Calu3 (cell line): ENCODE results near the gene MOCS1. TPM values are rescaled to one million over a fixed set of nuclear protein-coding genes. Genes with fewer than 3 reads are reported as not detected.

Source experiments
- BruUV-seq: library from RNA; stranded (reverse); fragments of 400-500 nt; replicated peaks from 2 replicates; lab custom pipeline; 2021; lab: Mats Ljungman, UMichigan
- CTCF ChIA-PET: fragments of 300-600 bp; sonication (Branson Sonifier 250); formaldehyde crosslinking; loops from one replicate; lab custom pipeline; 2022; ENCODE audit warnings: antibody characterized with exemption; lab: Charles Lee
- DNase-seq: peaks from one replicate; pipeline ENCODE4 v3.0.0; 2022
- H3K27ac Mint-ChIP-seq: one replicate; pipeline ENCODE4 v1.8.0; 2022; ENCODE audit warnings: mixed read lengths; ENCODE audit not compliant: unreplicated experiment
- H3K27me3 Mint-ChIP-seq: one replicate; pipeline ENCODE4 v1.8.0; 2022; ENCODE audit warnings: mixed read lengths; ENCODE audit not compliant: unreplicated experiment
- H3K36me3 Mint-ChIP-seq: one replicate; pipeline ENCODE4 v1.8.0; 2022; ENCODE audit warnings: mild to moderate bottlenecking, moderate library complexity, mixed read lengths; ENCODE audit not compliant: insufficient read depth, unreplicated experiment
- H3K4me1 Mint-ChIP-seq: one replicate; pipeline ENCODE4 v1.8.0; 2022; ENCODE audit warnings: mild to moderate bottlenecking, low read depth, mixed read lengths; ENCODE audit not compliant: unreplicated experiment
- H3K4me3 Mint-ChIP-seq: one replicate; pipeline ENCODE4 v1.8.0; 2022; ENCODE audit warnings: mild to moderate bottlenecking, low read depth, moderate library complexity, mixed read lengths; ENCODE audit not compliant: unreplicated experiment
- H3K9me3 Mint-ChIP-seq: one replicate; pipeline ENCODE4 v1.8.0; 2022; ENCODE audit warnings: low read depth, mixed read lengths; ENCODE audit not compliant: unreplicated experiment
- CTCF ChIP-seq: fragments of 200-600 bp; IDR thresholded peaks from one replicate; pipeline ENCODE4 v1.8.0; 2022; ENCODE audit warnings: antibody characterized with exemption; ENCODE audit not compliant: unreplicated experiment
- intact Hi-C: fragments of 100-400 bp; cut with micrococcal nuclease; formaldehyde crosslinking; loops from one replicate; pipeline ENCODE4 v1.10.0; 2022; ENCODE audit not compliant: unreplicated experiment
- total RNA-seq: library from RNA; stranded (reverse); gene quantifications from 2 replicates; pipeline ENCODE4 v1.2.3, GENCODE V29; 2022

Gene MOCS1
- total RNA-seq, 1 experiment from 2014 or later, result 2.5 TPM

GRCh38 chr6:39965751-39966150 lies 31.5 kb upstream of the MOCS1 start:
- no peaks in the 10 kb centered on the region for H3K36me3 Mint-ChIP-seq
- no peak for TF ChIP-seq CTCF
- CTCF ChIA-PET, result no interaction called here
- DNase-seq, result no peak
- no peaks in the 10 kb centered on the region for H3K27me3 Mint-ChIP-seq
- no peaks in the 10 kb centered on the region for H3K4me1 Mint-ChIP-seq
- peaks cover 2% of the 10 kb centered on the region for H3K9me3 Mint-ChIP-seq
- no peak overlapping the region for H3K27ac Mint-ChIP-seq
- H3K4me3 Mint-ChIP-seq, result no peak overlapping the region
- BruUV-seq, result no TSS peak
- intact Hi-C loops, result no loop called here

- Mint-ChIP-seq H3K36me3 (no peaks in the 10 kb centered on the region), H3K4me3 (no peak overlapping the region), H3K27ac (no peak overlapping the region), H3K9me3 (peaks cover 4% of the 10 kb centered on the region), H3K27me3 (peaks cover 4% of the 10 kb centered on the region), H3K4me1 (no peaks in the 10 kb centered on the region)
- no peak for TF ChIP-seq CTCF
- intact Hi-C loops, result no loop called here
- CTCF ChIA-PET, result no interaction called here
- no peak for DNase-seq
- BruUV-seq, result no TSS peak
These were observed 30.3 kb upstream of the MOCS1 start for GRCh38 chr6:39964530-39964929.

GRCh38 chr6:39964094-39964493 lies 29.8 kb upstream of the MOCS1 start:
- Mint-ChIP-seq H3K4me1 (no peaks in the 10 kb centered on the region), H3K9me3 (peaks cover 8% of the 10 kb centered on the region), H3K27ac (no peak overlapping the region), H3K4me3 (no peak overlapping the region), H3K36me3 (no peaks in the 10 kb centered on the region), H3K27me3 (peaks cover 8% of the 10 kb centered on the region)
- intact Hi-C loops, result no loop called here
- no peak for TF ChIP-seq CTCF
- DNase-seq, result no peak
- no TSS peak for BruUV-seq
- CTCF ChIA-PET, result no interaction called here

GRCh38 chr6:39962831-39963230 lies 28.6 kb upstream of the MOCS1 start:
- H3K27ac Mint-ChIP-seq, result no peak overlapping the region
- H3K27me3 Mint-ChIP-seq, result peaks cover 15% of the 10 kb centered on the region
- TF ChIP-seq CTCF, result no peak
- H3K4me3 Mint-ChIP-seq, result no peak overlapping the region
- CTCF ChIA-PET, result no interaction called here
- BruUV-seq, result no TSS peak
- no peaks in the 10 kb centered on the region for H3K36me3 Mint-ChIP-seq
- no peak for DNase-seq
- intact Hi-C loops, result no loop called here
- no peaks in the 10 kb centered on the region for H3K4me1 Mint-ChIP-seq
- peaks cover 12% of the 10 kb centered on the region for H3K9me3 Mint-ChIP-seq
